ENCODE results near the gene RCOR3. TPM values are rescaled to one million over a fixed set of nuclear protein-coding genes. Genes with fewer than 3 reads are reported as not detected.
A peak's percentile ranks its signal among the peaks of the same experiment; 100 is the strongest.
"Not testable (repeated sequence)": the region's sequence is repeated elsewhere in the genome, so short reads cannot be mapped to it uniquely, and the experiment has no call there.

The RCOR3 gene
- total RNA-seq, 4 donors from 2014 or later, result 52.2 to 77.6 (median 72.1) TPM

GRCh38 chr1:211247921-211248320 lies 11.2 kb upstream of the RCOR3 start:
- TF ChIP-seq POLR2AphosphoS5 (IDR thresholded peaks at IDR 0.05) (no peak), CTCF (IDR thresholded peaks at IDR 0.05) (no peak), EP300 (IDR thresholded peaks at IDR 0.05; ENCODE audit: low read depth) (no peak), POLR2A (IDR thresholded peaks at IDR 0.05) (no peak)
- Histone ChIP-seq H3K4me3 (no peak overlapping the region), H3K9me3 (no peaks in the 10 kb centered on the region), H3K27ac (no peak overlapping the region), H3K27me3 (no peaks in the 10 kb centered on the region), H3K36me3 (no peaks in the 10 kb centered on the region), H3K4me1 (no peaks in the 10 kb centered on the region)
- in situ Hi-C loops (cut with MboI; ENCODE audit: low pct_ligation_motif_present in 1 of 4, low pct_unique_long_range_greater_than_20kb in 1 of 4, low sequenced_read_pairs in 3 of 4), result no loop called here
- 0 to 37% methylated on average over 1 of the region's 1 CpG for WGBS, 2 donors (ENCODE audit: low coverage in 1 of 2)
- intact Hi-C loops (cut with DNase I; ENCODE audit: low total_unique reads), result no loop called here
- no peak for DNase-seq

GRCh38 chr1:211249611-211250010 lies 9.6 kb upstream of the RCOR3 start:
- H3K4me1 ChIP-seq; H3K27me3 ChIP-seq; in situ Hi-C loops (cut with MboI; ENCODE audit: low pct_ligation_motif_present in 1 of 4, low pct_unique_long_range_greater_than_20kb in 1 of 4, low sequenced_read_pairs in 3 of 4); H3K4me3 ChIP-seq; H3K36me3 ChIP-seq; H3K27ac ChIP-seq; DNase-seq; H3K9me3 ChIP-seq; intact Hi-C loops (cut with DNase I; ENCODE audit: low total_unique reads): not testable (repeated sequence)
- WGBS, 2 donors (ENCODE audit: low coverage in 1 of 2), result 90% methylated on average over 3 of the region's 3 CpGs; no CpG with 5 or more reads in 1 of the 2 donors

GRCh38 chr1:211257826-211258225 lies 1.3 kb upstream of the RCOR3 start:
- intact Hi-C loops (cut with DNase I; ENCODE audit: low total_unique reads), result no loop called here
- WGBS, 2 donors (ENCODE audit: low coverage in 1 of 2), result 5 to 6% methylated on average over 2 of the region's 2 CpGs
- DNase-seq, result no peak

GRCh38 chr1:211258310-211258755 lies 833 bp upstream of the RCOR3 start:
- DNase-seq, result peak; percentile 84
- Histone ChIP-seq H3K36me3 (no peaks in the 10 kb centered on the region), H3K27me3 (no peaks in the 10 kb centered on the region), H3K9me3 (no peaks in the 10 kb centered on the region), H3K4me3 (peak overlapping the region; percentile 52 to 96 (median 85)), H3K4me1 (peaks cover 5 to 22% (median 19%) of the 10 kb centered on the region in 4 donors), H3K27ac (peak overlapping the region; percentile 98 to 100 (median 100))
- 0 to 3% methylated on average over 6 to 17 of the region's 17 CpGs for WGBS, 2 donors (ENCODE audit: low coverage in 1 of 2)
- in situ Hi-C loops (cut with MboI; ENCODE audit: low pct_ligation_motif_present in 1 of 4, low pct_unique_long_range_greater_than_20kb in 1 of 4, low sequenced_read_pairs in 3 of 4) (no loop called here), intact Hi-C loops (cut with DNase I; ENCODE audit: low total_unique reads) (no loop called here)
- peak; percentile 73 for TF ChIP-seq POLR2A (IDR thresholded peaks at IDR 0.05)
- TF ChIP-seq CTCF (IDR thresholded peaks at IDR 0.05), result no peak
- TF ChIP-seq POLR2AphosphoS5 (IDR thresholded peaks at IDR 0.05), result peak in 1 of 3 donors; percentile 34
- TF ChIP-seq EP300 (IDR thresholded peaks at IDR 0.05; ENCODE audit: low read depth), result no peak

More at GRCh38 chr1:211257826-211258225, 1.3 kb upstream of the RCOR3 start:
- TF ChIP-seq CTCF (IDR thresholded peaks at IDR 0.05) (no peak), EP300 (IDR thresholded peaks at IDR 0.05; ENCODE audit: low read depth) (no peak), POLR2AphosphoS5 (IDR thresholded peaks at IDR 0.05) (no peak), POLR2A (IDR thresholded peaks at IDR 0.05) (no peak)
- peak overlapping the region; percentile 98 to 100 (median 100) for H3K27ac ChIP-seq
- no peaks in the 10 kb centered on the region for H3K36me3 ChIP-seq
- H3K4me1 ChIP-seq, result peaks cover 5 to 22% (median 19%) of the 10 kb centered on the region in 4 donors
- H3K9me3 ChIP-seq, result no peaks in the 10 kb centered on the region
- in situ Hi-C loops (cut with MboI; ENCODE audit: low pct_ligation_motif_present in 1 of 4, low pct_unique_long_range_greater_than_20kb in 1 of 4, low sequenced_read_pairs in 3 of 4), result no loop called here
- no peaks in the 10 kb centered on the region for H3K27me3 ChIP-seq
- H3K4me3 ChIP-seq, result peak overlapping the region in 3 of 4 donors; percentile 52 to 96 (median 81)

GRCh38 chr1:211259638-211260126 lies 516 bp downstream of the RCOR3 start:
- peaks cover 0 to 9% (median 0%) of the 10 kb centered on the region in 4 donors for H3K36me3 ChIP-seq
- peak; percentile 61 for DNase-seq
- intact Hi-C loops (cut with DNase I; ENCODE audit: low total_unique reads) (no loop called here), in situ Hi-C loops (cut with MboI; ENCODE audit: low pct_ligation_motif_present in 1 of 4, low pct_unique_long_range_greater_than_20kb in 1 of 4, low sequenced_read_pairs in 3 of 4) (no loop called here)
- H3K4me3 ChIP-seq, result peak overlapping the region; percentile 52 to 98 (median 88)
- no peaks in the 10 kb centered on the region for H3K27me3 ChIP-seq
- peaks cover 5 to 22% (median 19%) of the 10 kb centered on the region in 4 donors for H3K4me1 ChIP-seq
- peak overlapping the region; percentile 98 to 100 (median 100) for H3K27ac ChIP-seq
- whole genome bisulfite sequencing, 2 donors (ENCODE audit: low coverage in 1 of 2), result 0% methylated on average over 1 to 19 of the region's 39 CpGs
- no peak for TF ChIP-seq CTCF (IDR thresholded peaks at IDR 0.05)
- TF ChIP-seq POLR2AphosphoS5 (IDR thresholded peaks at IDR 0.05), result no peak
- no peak for TF ChIP-seq EP300 (IDR thresholded peaks at IDR 0.05; ENCODE audit: low read depth)
- no peak for TF ChIP-seq POLR2A (IDR thresholded peaks at IDR 0.05)
- no peaks in the 10 kb centered on the region for H3K9me3 ChIP-seq
